Loucy (cell line): ENCODE data around the gene SKIC2.
"Not testable (repeated sequence)": the region's sequence is repeated elsewhere in the genome, so short reads cannot be mapped to it uniquely, and the experiment has no call there.

Experiments
- H2AFZ ChIP-seq: fragments of 200-600 bp; sonication (generic); 2 replicates; pipeline ENCODE4 v1.6.0; 2016; ENCODE audit warnings: antibody characterized with exemption, mild to moderate bottlenecking, low read length, moderate library complexity
- H3F3A ChIP-seq: fragments of 200-600 bp; 2 replicates; pipeline ENCODE4 v1.6.0; 2016; ENCODE audit warnings: antibody characterized with exemption, low read depth, mild to moderate bottlenecking
- H3K27me3 ChIP-seq: fragments of 200-600 bp; sonication (generic); 2 replicates; pipeline ENCODE4 v1.6.1; 2014; ENCODE audit warnings: low read length, mild to moderate bottlenecking; ENCODE audit not compliant: insufficient read depth, poor library complexity, severe bottlenecking
- H3K36me3 ChIP-seq: fragments of 200-600 bp; sonication (generic); 2 replicates; pipeline ENCODE4 v1.6.1; 2016; ENCODE audit warnings: low read length; ENCODE audit not compliant: insufficient read depth
- H3K4me1 ChIP-seq: fragments of 200-600 bp; sonication (generic); 2 replicates; pipeline ENCODE4 v1.5.1; 2014; ENCODE audit warnings: low read length, mild to moderate bottlenecking; ENCODE audit not compliant: insufficient read depth, poor library complexity, severe bottlenecking
- H3K4me2 ChIP-seq: fragments of 200-600 bp; sonication (generic); 2 replicates; pipeline ENCODE4 v1.6.0; 2014; ENCODE audit warnings: antibody characterized with exemption, low read length, low read depth, mild to moderate bottlenecking; ENCODE audit not compliant: poor library complexity, severe bottlenecking
- H3K4me3 ChIP-seq: fragments of 200-600 bp; sonication (generic); 2 replicates; pipeline ENCODE4 v1.5.1; 2014; ENCODE audit warnings: low read length, mild to moderate bottlenecking, mixed read lengths; ENCODE audit not compliant: poor library complexity, severe bottlenecking
- H3K79me2 ChIP-seq: fragments of 200-600 bp; sonication (generic); 2 replicates; pipeline ENCODE4 v1.6.1; 2014; ENCODE audit warnings: low read length; ENCODE audit not compliant: insufficient read depth
- H3K9ac ChIP-seq: fragments of 200-600 bp; sonication (generic); 2 replicates; pipeline ENCODE4 v1.6.0; 2014; ENCODE audit warnings: mild to moderate bottlenecking, low read depth, low read length, moderate library complexity; ENCODE audit not compliant: poor library complexity, severe bottlenecking
- H3K9me2 ChIP-seq: fragments of 200-600 bp; sonication (generic); replicated peaks from 2 replicates; pipeline ENCODE4 v1.6.1; 2016; ENCODE audit warnings: low read depth, low read length, mixed read lengths
- H3K9me3 ChIP-seq: fragments of 200-600 bp; sonication (generic); 2 replicates; pipeline ENCODE4 v1.6.1; 2014; ENCODE audit warnings: mild to moderate bottlenecking, antibody characterized with exemption, low read length, low read depth; ENCODE audit not compliant: insufficient read depth
- H4K20me1 ChIP-seq: fragments of 200-600 bp; sonication (generic); 2 replicates; pipeline ENCODE4 v1.6.0; 2014; ENCODE audit warnings: antibody characterized with exemption, low read length, mild to moderate bottlenecking; ENCODE audit not compliant: insufficient read depth, poor library complexity, severe bottlenecking
- CTCF ChIP-seq: fragments of 200-600 bp; sonication (generic); conservative IDR thresholded peaks from 2 replicates; pipeline ENCODE4 v1.5.1; 2014; ENCODE audit warnings: mild to moderate bottlenecking, antibody characterized with exemption, low read length
- EZH2phosphoT487 ChIP-seq: fragments of 200-600 bp; IDR thresholded peaks from 2 replicates; pipeline ENCODE4 v1.6.1; 2018; ENCODE audit warnings: antibody characterized with exemption, mild to moderate bottlenecking, moderate library complexity, borderline replicate concordance

SKIC2 gene

GRCh38 chr6:31972709-31973350, 13.9 kb downstream of the SKIC2 start:
- Histone ChIP-seq H3K9me2 (no peaks in the 10 kb centered on the region), H4K20me1 (no peaks in the 10 kb centered on the region), H3K9ac (peak overlapping the region; percentile 88), H3F3A (no peaks in the 10 kb centered on the region), H3K27me3 (no peaks in the 10 kb centered on the region), H3K36me3 (peaks cover 14% of the 10 kb centered on the region; the same call in 1 of the 2 replicates), H3K79me2 (peaks cover 36% of the 10 kb centered on the region), H2AFZ (peak overlapping the region; percentile 83), H3K9me3 (no peaks in the 10 kb centered on the region), H3K4me3 (peak overlapping the region; percentile 92), H3K4me2 (peak overlapping the region; percentile 95), H3K4me1 (peaks cover 20% of the 10 kb centered on the region)
- no peak for TF ChIP-seq CTCF
- no peak for TF ChIP-seq EZH2phosphoT487

- peaks cover 27% of the 10 kb centered on the region for H3K4me1 ChIP-seq
- not testable (repeated sequence) for H3F3A ChIP-seq, H2AFZ ChIP-seq, H3K9ac ChIP-seq, H3K27me3 ChIP-seq, H3K4me3 ChIP-seq, H3K4me2 ChIP-seq, H3K9me3 ChIP-seq, H3K9me2 ChIP-seq, H4K20me1 ChIP-seq, H3K36me3 ChIP-seq
- peaks cover 27% of the 10 kb centered on the region for H3K79me2 ChIP-seq
Measured at GRCh38 chr6:31976065-31976464, 17.1 kb downstream of the SKIC2 start.

- no peak for TF ChIP-seq EZH2phosphoT487
- no peak for TF ChIP-seq CTCF
- H3K4me2 ChIP-seq, result peak overlapping the region; percentile 77
- H4K20me1 ChIP-seq, result no peaks in the 10 kb centered on the region
- H3K9me3 ChIP-seq, result no peaks in the 10 kb centered on the region
- H3K9me2 ChIP-seq, result no peaks in the 10 kb centered on the region
- H2AFZ ChIP-seq, result no peak overlapping the region
- H3K79me2 ChIP-seq, result peaks cover 14% of the 10 kb centered on the region
- peaks cover 9% of the 10 kb centered on the region; the same call in 1 of the 2 replicates for H3F3A ChIP-seq
- peaks cover 24% of the 10 kb centered on the region for H3K4me1 ChIP-seq
- H3K9ac ChIP-seq, result peak overlapping the region; percentile 68
- no peak overlapping the region for H3K4me3 ChIP-seq
- H3K27me3 ChIP-seq, result no peaks in the 10 kb centered on the region
- H3K36me3 ChIP-seq, result no peaks in the 10 kb centered on the region
Measured at GRCh38 chr6:31977816-31978431, 18.9 kb downstream of the SKIC2 start.

- no peaks in the 10 kb centered on the region for H3K9me3 ChIP-seq
- H3K4me3 ChIP-seq, result peak overlapping the region; percentile 54
Measured at GRCh38 chr6:31978831-31979230, 19.9 kb downstream of the SKIC2 start.

More at GRCh38 chr6:31978831-31979230, 19.9 kb downstream of the SKIC2 start:
- peak overlapping the region; percentile 68 for H3K9ac ChIP-seq
- peaks cover 15% of the 10 kb centered on the region for H3K4me1 ChIP-seq
- H3K27me3 ChIP-seq, result no peaks in the 10 kb centered on the region
- H3K36me3 ChIP-seq, result no peaks in the 10 kb centered on the region
- H3K9me2 ChIP-seq, result no peaks in the 10 kb centered on the region
- peaks cover 9% of the 10 kb centered on the region; the same call in 1 of the 2 replicates for H3F3A ChIP-seq
- peaks cover 5% of the 10 kb centered on the region; the same call in 1 of the 2 replicates for H3K79me2 ChIP-seq
- peak overlapping the region; percentile 77 for H3K4me2 ChIP-seq
- H4K20me1 ChIP-seq, result no peaks in the 10 kb centered on the region
- TF ChIP-seq CTCF (no peak), EZH2phosphoT487 (no peak)
- H2AFZ ChIP-seq, result no peak overlapping the region
